Measurements from ENCODE around the gene TEP1.
A peak's percentile ranks its signal among the peaks of the same experiment; 100 is the strongest.
"Not testable (repeated sequence)": the region's sequence is repeated elsewhere in the genome, so short reads cannot be mapped to it uniquely, and the experiment has no call there.

The TEP1 gene

GRCh38 chr14:20341646-20342045 lies 71.7 kb downstream of the TEP1 start:
- DNase-seq (ENCODE audit: low read depth in 2 of 2), result no peak

- DNase-seq (ENCODE audit: low read depth in 2 of 2), result not testable (repeated sequence)
Measured at GRCh38 chr14:20341032-20341431, 72.3 kb downstream of the TEP1 start.

GRCh38 chr14:20334017-20334416 lies 79.3 kb downstream of the TEP1 start:
- DNase-seq (ENCODE audit: low read depth in 2 of 2), result no peak

- no peak for DNase-seq (ENCODE audit: low read depth in 2 of 2)
Measured at GRCh38 chr14:20333494-20333841, 79.8 kb downstream of the TEP1 start.

GRCh38 chr14:20332788-20333493 lies 80.4 kb downstream of the TEP1 start, which contains the start of gene CCNB1IP1:
CCNB1IP1 (minus strand) TSS chr14:20333279; CDS start chr14:20316523, 16,756 bp downstream.
- DNase-seq (ENCODE audit: low read depth in 2 of 2), result peak; percentile 62 to 64

GRCh38 chr14:20332431-20332787 lies 80.9 kb downstream of the TEP1 start:
- no peak for DNase-seq (ENCODE audit: low read depth in 2 of 2)

- DNase-seq (ENCODE audit: low read depth in 2 of 2), result no peak
Measured at GRCh38 chr14:20331053-20331613, 82.2 kb downstream of the TEP1 start.

- no peak for DNase-seq (ENCODE audit: low read depth in 2 of 2)
Measured at GRCh38 chr14:20329355-20329754, 83.9 kb downstream of the TEP1 start.

- DNase-seq (ENCODE audit: low read depth in 2 of 2), result no peak
Measured at GRCh38 chr14:20328705-20329104, 84.6 kb downstream of the TEP1 start.

- peak; percentile 13 to 17 for DNase-seq (ENCODE audit: low read depth in 2 of 2)
Measured at GRCh38 chr14:20327005-20327869, 86.1 kb downstream of the TEP1 start.

- no peak for DNase-seq (ENCODE audit: low read depth in 2 of 2)
Measured at GRCh38 chr14:20317720-20318119, 95.6 kb downstream of the TEP1 start.
